Measurements from ENCODE around the gene ZDHHC18.
"Not testable (repeated sequence)": the region's sequence is repeated elsewhere in the genome, so short reads cannot be mapped to it uniquely, and the experiment has no call there.

ZDHHC18 gene

DNA sequence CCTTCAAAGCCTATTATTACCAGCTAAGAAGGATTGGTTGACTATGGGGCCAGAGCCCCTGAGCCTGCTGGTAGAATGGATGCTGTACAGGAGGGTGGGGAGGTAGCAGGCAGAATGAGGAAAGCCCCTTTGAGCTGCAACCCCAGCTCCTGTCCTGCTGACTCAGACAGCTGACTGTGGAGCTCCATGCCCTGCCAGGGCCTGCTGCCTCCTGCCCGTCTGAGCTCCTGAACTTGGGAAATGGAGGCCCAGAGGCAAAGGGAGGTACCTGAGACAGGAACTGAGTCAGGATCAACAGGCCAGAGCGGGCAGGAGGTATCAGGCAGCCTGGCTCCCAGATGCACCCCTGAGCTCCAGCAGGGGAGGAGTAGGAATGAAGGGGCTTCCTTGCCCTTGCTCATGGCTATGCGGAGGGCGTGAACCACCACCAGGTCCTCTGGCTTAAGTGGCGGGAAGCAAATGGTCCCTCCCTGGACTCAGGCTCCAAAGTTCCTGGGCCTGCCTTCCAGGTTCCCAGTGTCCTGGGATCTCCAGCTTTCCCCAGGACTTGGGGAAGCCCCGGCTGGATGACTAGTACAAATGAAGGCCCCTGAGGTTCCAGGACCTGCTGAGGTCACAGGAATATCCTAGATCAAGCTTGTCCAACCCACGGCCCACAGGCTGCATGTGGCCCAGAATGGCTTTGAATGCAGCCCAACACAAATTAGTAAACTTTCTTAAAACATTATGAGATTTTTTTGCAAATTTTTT, 32.6 kb downstream of the ZDHHC18 start:
- no peak for DNase-seq

DNA sequence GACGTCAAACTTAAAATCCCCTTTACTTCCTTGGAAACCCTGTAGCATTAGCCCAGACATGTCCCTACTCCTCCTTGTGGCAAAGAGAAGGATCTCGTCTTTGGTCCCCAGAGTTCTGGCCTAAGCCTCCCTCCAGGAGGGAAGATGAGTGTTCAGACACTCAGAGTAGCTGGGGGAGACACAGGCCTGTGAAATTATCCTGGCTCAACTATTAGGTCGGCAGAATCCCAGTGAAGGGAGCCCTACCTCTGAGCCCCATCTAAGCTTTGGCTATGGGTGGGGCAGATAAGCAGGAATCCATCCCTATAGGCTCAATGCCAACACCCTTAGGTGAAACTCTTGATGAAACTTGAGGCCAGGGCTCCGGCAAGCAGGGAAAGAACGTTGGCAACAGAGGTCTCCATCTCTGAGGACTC, 34.8 kb downstream of the ZDHHC18 start:
- no peak for DNase-seq

GRCh38 chr1:26861889-26862378, 35.4 kb downstream of the ZDHHC18 start:
- DNase-seq: no peak

GRCh38 chr1:26862781-26863684, 36.5 kb downstream of the ZDHHC18 start, which contains the start of gene SFN:
Gene SFN (plus strand): TSS chr1:26863149. CDS start chr1:26863213, 64 bp downstream.
- DNase-seq: peak; percentile 1

DNA sequence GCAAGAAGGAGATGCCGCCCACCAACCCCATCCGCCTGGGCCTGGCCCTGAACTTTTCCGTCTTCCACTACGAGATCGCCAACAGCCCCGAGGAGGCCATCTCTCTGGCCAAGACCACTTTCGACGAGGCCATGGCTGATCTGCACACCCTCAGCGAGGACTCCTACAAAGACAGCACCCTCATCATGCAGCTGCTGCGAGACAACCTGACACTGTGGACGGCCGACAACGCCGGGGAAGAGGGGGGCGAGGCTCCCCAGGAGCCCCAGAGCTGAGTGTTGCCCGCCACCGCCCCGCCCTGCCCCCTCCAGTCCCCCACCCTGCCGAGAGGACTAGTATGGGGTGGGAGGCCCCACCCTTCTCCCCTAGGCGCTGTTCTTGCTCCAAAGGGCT, 37.2 kb downstream of the ZDHHC18 start:
- DNase-seq: no peak

GRCh38 chr1:26864610-26865480, 38.4 kb downstream of the ZDHHC18 start:
- peak; percentile 92 for DNase-seq

DNA sequence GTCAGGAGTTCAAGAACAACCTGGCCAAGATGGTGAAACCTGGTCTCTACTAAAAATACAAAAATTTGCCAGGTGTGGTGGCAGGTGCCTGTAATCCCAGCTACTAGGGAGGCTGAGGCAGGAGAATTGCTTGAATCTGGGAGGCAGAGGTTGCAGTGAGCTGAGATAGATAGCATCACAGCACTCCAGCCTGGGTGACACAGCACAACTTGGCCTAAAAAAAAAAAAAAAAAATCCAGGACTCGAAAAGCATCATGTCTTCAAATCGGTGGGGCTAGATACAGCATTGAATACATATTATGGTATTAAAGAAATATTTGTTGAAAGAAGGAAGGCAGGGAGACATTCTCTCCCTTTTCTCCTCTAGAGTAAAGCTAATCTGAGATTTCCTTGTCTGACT, 46.6 kb downstream of the ZDHHC18 start:
- DNase-seq: not testable (repeated sequence)

- DNase-seq: no peak
These were observed 48.4 kb downstream of the ZDHHC18 start for GRCh38 chr1:26874896-26875295.

DNA sequence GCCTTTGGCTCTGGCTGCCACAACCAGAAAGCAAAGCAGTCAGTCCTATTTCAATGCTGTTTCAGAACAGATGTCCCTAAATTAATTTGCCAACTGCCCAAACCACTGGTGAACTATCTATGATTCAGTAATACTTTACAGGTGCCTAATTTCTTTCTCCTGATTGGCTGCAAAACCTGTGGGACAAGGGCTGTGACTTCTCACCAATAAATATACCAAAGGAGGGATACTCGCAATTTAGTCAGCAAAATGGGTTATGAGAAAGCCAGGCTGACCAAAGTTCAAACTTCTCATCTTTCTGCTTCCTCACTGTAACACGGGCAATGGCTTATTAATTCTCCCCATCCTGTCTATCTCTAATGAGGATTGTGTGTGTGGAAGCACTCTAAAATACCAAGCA, 50.8 kb downstream of the ZDHHC18 start:
- no peak for DNase-seq

GRCh38 chr1:26879793-26880192, 53.3 kb downstream of the ZDHHC18 start:
- DNase-seq: no peak

DNA sequence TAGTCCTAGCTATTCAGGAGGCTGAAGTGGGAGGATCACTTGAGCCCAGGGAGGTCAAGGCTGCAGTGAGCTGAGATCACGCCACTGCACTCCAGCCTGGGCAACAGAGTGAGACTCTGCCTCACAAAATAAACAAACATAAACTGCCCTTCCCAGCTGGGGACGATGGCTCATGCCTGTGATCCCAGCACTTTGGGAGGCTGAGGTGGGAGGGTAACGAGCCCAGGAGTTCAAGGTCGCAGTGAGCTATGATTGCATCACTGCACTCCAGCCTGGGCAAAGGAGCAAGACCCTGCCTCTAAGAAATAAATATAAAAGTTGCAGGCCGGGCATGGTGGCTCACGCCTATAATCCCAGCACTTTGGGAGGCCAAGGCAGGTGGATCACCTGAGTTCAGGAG, 55.1 kb downstream of the ZDHHC18 start:
- not testable (repeated sequence) for DNase-seq

GRCh38 chr1:26882696-26883463, 56.4 kb downstream of the ZDHHC18 start:
- DNase-seq: no peak

- no peak for DNase-seq
These were observed 60.6 kb downstream of the ZDHHC18 start for GRCh38 chr1:26887125-26887524.

GRCh38 chr1:26888231-26888630, 61.7 kb downstream of the ZDHHC18 start:
- DNase-seq: no peak

GRCh38 chr1:26889551-26890466, 63.3 kb downstream of the ZDHHC18 start, which contains the start of gene GPN2:
Gene GPN2 (minus strand): TSS chr1:26890283. CDS start chr1:26890096, 187 bp downstream.
- DNase-seq: peak; percentile 15

DNA sequence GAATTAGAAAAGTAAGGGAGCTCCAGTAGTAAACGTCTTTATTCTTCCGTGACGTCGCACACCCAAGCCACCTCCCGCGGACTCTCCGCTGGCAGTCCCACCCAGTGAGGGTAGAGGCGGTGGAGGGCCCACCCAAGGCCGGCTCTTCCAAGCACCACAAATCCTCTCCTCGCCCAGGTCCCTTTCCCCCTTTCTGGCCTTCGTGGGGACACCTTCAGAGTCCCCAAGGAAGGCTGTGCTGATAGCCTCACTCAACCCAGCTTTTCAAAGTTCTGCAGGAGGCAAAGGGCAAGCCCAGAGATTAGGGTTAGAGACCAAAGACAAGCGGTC, 63.9 kb downstream of the ZDHHC18 start:
- no peak for DNase-seq

DNA sequence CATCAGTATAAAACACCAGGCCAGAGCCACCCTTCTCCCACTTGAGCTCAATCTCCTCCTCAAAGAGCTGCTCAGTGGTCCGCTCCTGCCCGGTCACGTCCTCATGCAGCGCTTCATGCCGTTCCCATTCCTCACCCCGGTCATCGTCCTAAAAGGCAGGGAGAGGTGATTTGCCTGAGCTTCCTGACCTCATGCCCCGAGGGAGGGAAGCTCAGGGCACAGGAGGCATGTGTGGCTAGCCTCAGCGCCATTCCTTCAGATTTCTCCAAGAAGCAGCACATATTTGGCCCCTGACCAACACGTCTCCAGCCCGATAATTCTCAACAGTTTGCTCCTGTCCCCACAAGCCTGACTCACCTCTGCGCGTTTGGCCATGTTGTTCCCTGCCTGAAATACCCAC, 67.8 kb downstream of the ZDHHC18 start:
- DNase-seq: no peak

GRCh38 chr1:26897351-26897750, 70.9 kb downstream of the ZDHHC18 start:
- no peak for DNase-seq

GRCh38 chr1:26900001-26900814, 73.7 kb downstream of the ZDHHC18 start, which contains the start of gene GPATCH3:
Gene GPATCH3 (minus strand): TSS chr1:26900467. CDS start chr1:26900442, 25 bp downstream.
- peak; percentile 79 for DNase-seq
